KOPT-K1 (cell line): ENCODE measurements around the gene RALA.

Source experiments
- H3K27ac ChIP-seq: fragments of 200-600 bp; sonication (generic); 2 replicates; pipeline ENCODE4 v1.5.1; 2016; ENCODE audit warnings: antibody characterized with exemption, mild to moderate bottlenecking, low read depth, low read length; ENCODE audit not compliant: poor library complexity, severe bottlenecking
- H3K36me3 ChIP-seq: fragments of 200-600 bp; sonication (generic); 2 replicates; pipeline ENCODE4 v1.5.1; 2017; ENCODE audit warnings: antibody characterized with exemption, mild to moderate bottlenecking, low read length, moderate library complexity; ENCODE audit not compliant: insufficient read depth
- H3K9me3 ChIP-seq: fragments of 200-600 bp; sonication (generic); 2 replicates; pipeline ENCODE4 v1.5.1; 2017; ENCODE audit warnings: antibody characterized with exemption, low read length, mild to moderate bottlenecking; ENCODE audit not compliant: insufficient read depth, poor library complexity, severe bottlenecking

Gene RALA

DNA sequence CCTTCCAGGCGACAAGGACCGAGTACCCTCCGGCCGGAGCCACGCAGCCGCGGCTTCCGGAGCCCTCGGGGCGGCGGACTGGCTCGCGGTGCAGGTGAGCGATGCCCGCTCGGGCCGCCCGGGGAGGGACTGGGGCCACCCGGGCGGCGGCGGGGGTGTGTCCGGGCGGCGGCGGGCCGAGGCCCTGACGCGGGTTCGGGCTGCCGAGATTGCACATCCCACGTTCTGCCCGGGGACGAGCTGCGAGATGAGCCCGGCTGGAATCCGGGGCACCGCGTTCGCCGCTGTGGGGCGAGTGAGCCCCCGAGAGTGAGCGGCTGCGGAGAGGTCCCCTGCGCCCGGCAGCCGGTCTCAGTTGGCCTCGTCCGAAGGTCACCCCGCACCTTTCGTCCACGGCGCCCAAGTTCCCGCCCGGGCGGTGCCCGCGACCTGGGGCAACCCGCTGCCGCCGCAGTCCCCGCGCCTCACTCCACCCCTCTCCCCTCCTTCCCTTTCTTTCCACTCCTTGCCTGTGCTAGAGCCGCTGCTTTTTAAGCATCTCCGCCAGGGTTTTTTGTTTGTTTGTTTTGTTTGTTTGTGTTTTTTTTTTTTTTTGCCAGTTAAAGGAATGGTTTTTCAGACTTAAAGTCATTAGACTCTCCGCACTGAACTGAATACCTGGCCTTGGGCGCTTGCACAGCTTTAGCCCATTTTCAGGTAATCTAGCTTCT, 515 bp downstream of the RALA start:
- H3K27ac ChIP-seq, result peak overlapping the region; percentile 88
- no peaks in the 10 kb centered on the region for H3K9me3 ChIP-seq
- H3K36me3 ChIP-seq, result no peaks in the 10 kb centered on the region

DNA sequence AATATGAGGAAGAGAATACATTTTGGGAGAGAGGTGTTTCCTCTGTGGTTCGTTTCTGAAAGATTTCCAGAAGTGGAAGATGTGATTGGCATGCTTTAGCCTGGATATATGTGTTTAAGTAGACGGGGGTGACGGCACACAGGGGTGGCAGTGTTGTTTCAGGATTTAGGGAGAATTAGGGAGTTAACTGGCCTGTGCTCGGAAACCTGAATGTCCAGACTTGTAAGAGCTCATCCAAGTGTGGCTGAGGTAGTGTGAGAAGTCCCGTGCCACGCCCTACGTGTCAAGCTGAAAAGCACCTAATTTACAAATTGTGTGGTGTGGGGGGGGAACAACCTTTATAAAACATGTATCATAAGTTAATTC, 1.1 kb downstream of the RALA start:
- peak overlapping the region; percentile 88 for H3K27ac ChIP-seq
- no peaks in the 10 kb centered on the region for H3K9me3 ChIP-seq
- H3K36me3 ChIP-seq, result no peaks in the 10 kb centered on the region

GRCh38 chr7:39624935-39625694, 1.7 kb downstream of the RALA start:
- Histone ChIP-seq H3K36me3 (peaks cover 4% of the 10 kb centered on the region; the same call in 1 of the 2 replicates), H3K27ac (no peak overlapping the region), H3K9me3 (no peaks in the 10 kb centered on the region)

GRCh38 chr7:39631736-39632308, 8.4 kb downstream of the RALA start:
- Histone ChIP-seq H3K9me3 (no peaks in the 10 kb centered on the region), H3K36me3 (peaks cover 27% of the 10 kb centered on the region), H3K27ac (no peak overlapping the region)

DNA sequence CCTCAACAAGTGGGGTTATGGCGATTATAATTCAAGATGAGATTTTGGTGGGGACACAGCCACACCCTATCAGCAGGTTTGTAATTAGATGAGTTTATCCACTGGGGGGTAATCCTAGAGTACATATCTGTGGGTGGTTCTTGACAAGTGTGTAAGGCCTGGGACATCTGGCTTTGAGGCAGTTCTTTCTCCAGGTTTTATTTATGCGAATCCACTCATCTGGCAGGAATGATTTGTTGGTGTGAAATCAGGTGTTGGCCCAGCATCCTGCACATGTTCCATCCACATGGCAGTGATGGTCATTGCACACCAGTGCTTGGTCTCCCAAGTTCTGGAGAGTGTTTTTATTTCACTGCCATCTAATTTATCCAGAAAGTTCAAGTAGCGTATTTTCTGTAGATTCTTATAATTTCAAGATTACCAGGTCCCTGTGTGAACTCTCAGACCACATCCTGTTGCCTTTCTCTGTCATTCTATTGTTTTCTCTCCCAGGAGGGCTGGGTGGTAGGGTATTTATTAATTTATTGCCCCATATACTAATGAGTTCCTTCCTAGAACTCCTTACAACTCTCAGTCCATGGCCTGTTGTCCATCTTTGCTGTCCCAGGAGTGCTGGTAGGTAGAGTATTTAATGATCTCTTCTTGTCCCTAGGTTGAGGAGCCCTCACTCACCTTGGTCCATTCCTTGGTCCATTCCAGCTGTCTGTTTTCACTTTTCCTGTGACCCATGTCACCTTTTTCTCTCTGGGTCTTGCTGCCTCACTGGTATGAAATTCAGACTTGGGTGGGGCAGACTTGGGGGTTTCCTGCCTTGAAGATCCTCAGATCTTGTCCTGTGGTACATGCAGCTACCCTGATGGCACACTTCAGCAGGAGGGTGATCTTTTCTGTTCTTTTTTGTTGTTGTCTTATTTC, 10.4 kb downstream of the RALA start:
- Histone ChIP-seq H3K9me3 (no peaks in the 10 kb centered on the region), H3K36me3 (peaks cover 33% of the 10 kb centered on the region), H3K27ac (peak overlapping the region; percentile 60)

DNA sequence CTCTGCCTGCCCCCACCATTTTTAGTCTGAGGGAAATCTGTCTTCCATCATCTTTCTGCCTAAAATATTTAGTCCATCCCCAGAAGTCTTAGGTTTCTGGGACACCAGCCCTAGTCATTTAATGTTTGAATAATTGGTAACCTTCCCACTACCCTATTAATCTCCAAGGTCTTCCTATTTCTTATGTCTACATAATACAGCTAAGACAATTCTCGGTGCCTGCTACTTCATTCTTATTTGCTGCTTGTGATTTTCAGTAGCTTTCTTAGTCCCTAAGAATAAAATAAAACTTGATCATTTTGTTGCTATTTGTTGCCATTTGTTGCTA, 11.1 kb downstream of the RALA start:
- Histone ChIP-seq H3K9me3 (no peaks in the 10 kb centered on the region), H3K27ac (peak overlapping the region; percentile 60), H3K36me3 (peaks cover 33% of the 10 kb centered on the region)

- H3K36me3 ChIP-seq, result peaks cover 11% of the 10 kb centered on the region; the same call in 1 of the 2 replicates
- no peak overlapping the region for H3K27ac ChIP-seq
- no peaks in the 10 kb centered on the region for H3K9me3 ChIP-seq
These were observed 14.0 kb downstream of the RALA start for GRCh38 chr7:39637400-39637799.

GRCh38 chr7:39637963-39638485, 14.7 kb downstream of the RALA start:
- H3K36me3 ChIP-seq, result 0 out of 2 replicates have a peak, but pooled peaks cover 9% of the 10 kb centered on the region
- no peaks in the 10 kb centered on the region for H3K9me3 ChIP-seq
- no peak overlapping the region for H3K27ac ChIP-seq

DNA sequence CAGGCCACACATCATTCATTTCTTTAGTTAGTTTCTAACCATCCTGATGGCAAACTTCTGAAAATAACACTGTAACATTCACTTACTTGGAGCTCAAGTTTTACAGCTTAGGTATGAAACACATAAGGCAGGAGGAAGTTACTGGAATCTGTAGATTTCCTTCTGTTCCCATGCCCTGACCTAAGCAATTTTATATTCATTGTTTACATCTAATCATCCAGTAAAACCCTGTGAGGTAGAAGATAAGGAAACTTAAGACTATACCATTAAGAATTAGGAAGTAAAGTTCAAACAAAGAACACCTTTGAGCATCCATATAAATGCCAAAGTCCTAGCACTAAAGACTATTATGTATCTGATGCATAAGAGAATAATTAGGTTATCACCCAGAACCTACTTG, 19.5 kb downstream of the RALA start:
- no peaks in the 10 kb centered on the region for H3K36me3 ChIP-seq
- no peak overlapping the region for H3K27ac ChIP-seq

DNA sequence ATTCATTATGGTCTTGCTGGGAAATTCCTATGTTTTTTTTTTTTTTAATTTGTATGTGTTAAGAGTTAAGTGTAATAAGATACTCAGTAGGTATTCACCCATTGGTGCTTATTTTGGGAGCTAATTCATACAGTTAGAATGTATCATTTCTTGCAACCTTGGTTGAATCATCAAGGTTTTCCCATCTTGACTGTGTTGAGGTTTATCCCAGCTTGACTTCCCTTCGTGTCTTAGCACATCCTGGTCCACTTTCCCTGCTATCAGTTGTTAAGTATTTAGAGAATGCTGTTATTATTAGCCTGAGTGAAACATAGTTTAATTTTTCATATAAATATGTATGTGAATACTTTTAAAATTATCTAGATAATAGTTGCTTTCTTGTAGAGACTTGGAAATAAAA, 20.8 kb downstream of the RALA start:
- no peaks in the 10 kb centered on the region for H3K9me3 ChIP-seq
- H3K36me3 ChIP-seq, result no peaks in the 10 kb centered on the region
- H3K27ac ChIP-seq, result no peak overlapping the region

More for the DNA sequence above, 19.5 kb downstream of the RALA start:
- no peaks in the 10 kb centered on the region for H3K9me3 ChIP-seq

DNA sequence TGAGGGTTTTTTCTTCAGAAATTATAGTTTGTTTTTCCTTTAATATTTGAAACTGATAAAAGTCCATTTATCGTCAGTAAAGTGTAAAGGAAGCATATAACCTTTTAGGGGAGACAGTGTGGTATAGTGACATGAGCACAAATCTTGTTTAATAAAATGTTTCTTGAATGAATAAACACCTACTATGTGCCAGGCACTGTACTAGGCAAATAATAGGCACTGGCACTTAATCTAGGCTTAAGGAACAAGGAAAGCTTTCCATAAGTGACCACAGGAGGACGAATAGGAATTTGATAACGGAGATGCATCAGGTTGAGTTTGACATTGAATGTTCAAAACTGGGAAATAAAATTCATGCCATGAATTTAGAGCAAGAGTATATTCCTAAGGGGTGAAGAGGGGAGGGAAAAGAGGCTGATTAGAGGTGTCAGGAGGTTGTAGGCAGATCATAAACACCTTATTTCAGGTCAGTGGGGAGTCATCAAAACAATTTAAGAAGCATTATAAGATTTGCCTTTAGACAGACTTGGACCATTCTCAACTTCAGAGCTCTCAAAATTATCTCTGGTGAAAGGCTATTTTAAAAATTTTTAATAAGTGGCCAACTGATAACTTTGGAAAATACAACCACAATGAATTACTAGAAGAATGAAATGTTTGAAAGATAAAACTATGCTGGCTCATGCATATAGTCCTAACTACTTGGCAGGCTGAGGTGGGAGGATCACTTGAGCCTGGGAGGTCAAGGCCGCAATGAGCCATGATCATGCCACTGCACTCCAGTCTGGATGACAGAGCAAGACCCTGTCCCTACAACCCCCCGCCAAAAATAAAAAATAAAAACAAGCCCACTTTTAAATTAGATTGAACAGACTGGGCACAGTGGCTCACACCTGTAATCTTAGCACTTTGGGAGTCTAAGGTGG, 22.4 kb downstream of the RALA start:
- Histone ChIP-seq H3K27ac (no peak overlapping the region), H3K36me3 (no peaks in the 10 kb centered on the region), H3K9me3 (no peaks in the 10 kb centered on the region)

DNA sequence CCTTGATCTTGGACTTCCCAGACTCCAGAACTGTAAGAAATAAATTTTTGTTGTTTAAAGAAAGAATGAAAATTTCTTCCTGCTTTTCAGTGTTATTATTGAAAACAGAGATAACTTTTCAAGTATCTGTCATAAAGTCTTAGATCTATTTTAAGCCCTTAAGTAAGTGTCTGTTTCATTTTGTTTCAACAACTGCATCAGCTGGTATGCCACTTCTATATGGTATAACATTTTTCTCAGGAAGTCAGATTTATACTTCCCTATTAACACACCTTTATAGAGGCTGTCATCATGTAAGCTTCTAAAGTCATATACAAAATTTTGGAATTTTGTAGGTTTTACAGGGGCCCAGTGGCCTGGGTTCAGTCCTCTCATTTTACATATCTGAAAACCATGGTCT, 24.4 kb downstream of the RALA start:
- H3K27ac ChIP-seq, result no peak overlapping the region

GRCh38 chr7:39650676-39651075, 27.3 kb downstream of the RALA start:
- no peak overlapping the region for H3K27ac ChIP-seq
- H3K9me3 ChIP-seq, result peaks cover 11% of the 10 kb centered on the region
- 0 out of 2 replicates have a peak, but pooled peaks cover 7% of the 10 kb centered on the region for H3K36me3 ChIP-seq

More for the DNA sequence above, 24.4 kb downstream of the RALA start:
- no peaks in the 10 kb centered on the region for H3K36me3 ChIP-seq
- no peaks in the 10 kb centered on the region for H3K9me3 ChIP-seq

DNA sequence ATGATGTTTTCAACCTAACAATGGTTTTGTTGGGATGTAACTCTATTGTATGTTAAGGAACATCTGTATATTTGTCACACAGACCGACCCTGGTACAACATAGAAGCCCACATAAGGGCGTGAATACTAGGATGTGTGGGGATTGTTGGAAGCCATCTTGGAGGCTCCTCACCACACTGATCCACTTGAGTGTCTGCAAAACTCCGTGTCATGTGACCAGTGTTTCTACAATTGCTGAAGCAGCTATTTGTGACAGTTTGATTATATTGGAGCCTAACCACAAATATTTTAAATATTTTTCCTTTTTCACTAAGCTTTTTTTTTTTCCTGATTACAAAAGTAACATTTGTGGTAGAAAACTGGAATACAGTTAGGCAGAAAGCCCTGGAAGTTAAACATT, 27.9 kb downstream of the RALA start:
- no peak overlapping the region for H3K27ac ChIP-seq
- peaks cover 11% of the 10 kb centered on the region for H3K9me3 ChIP-seq
- 0 out of 2 replicates have a peak, but pooled peaks cover 7% of the 10 kb centered on the region for H3K36me3 ChIP-seq
